Mucosa of descending colon (tissue), 3 donors: ENCODE results near the gene THYN1. TPM values are rescaled to one million over a fixed set of nuclear protein-coding genes. Genes with fewer than 3 reads are reported as not detected.
"Not testable (repeated sequence)": the region's sequence is repeated elsewhere in the genome, so short reads cannot be mapped to it uniquely, and the experiment has no call there.

ENCODE experiments used
- ATAC-seq: fragments of 200-7000 bp; cut with Tn5 transposase; one replicate; pipeline ENCODE4 v1.9.1; 2020; ENCODE audit warnings: mild to moderate bottlenecking, moderate library complexity
- DNase-seq, 3 donors: peaks; one replicate each; pipeline ENCODE4 v3.0.0-alpha.2; 2020
- H3K36me3 ChIP-seq: fragments of 200-600 bp; one replicate; pipeline ENCODE4 v1.8.0; 2021; ENCODE audit warnings: low read depth, mild to moderate bottlenecking
- H3K4me1 ChIP-seq: fragments of 200-600 bp; one replicate; pipeline ENCODE4 v1.8.0; 2021; ENCODE audit warnings: low read depth, mild to moderate bottlenecking
- H3K4me3 ChIP-seq: fragments of 200-600 bp; one replicate; pipeline ENCODE4 v1.8.0; 2021; ENCODE audit warnings: mild to moderate bottlenecking
- H3K9me3 ChIP-seq: fragments of 200-600 bp; one replicate; pipeline ENCODE4 v1.8.0; 2021; ENCODE audit warnings: mild to moderate bottlenecking
- CTCF ChIP-seq: fragments of 200-600 bp; IDR thresholded peaks from one replicate; pipeline ENCODE4 v1.8.0; 2022; ENCODE audit warnings: antibody characterized with exemption, mild to moderate bottlenecking
- intact Hi-C, 2 donors: fragments of 100-400 bp; cut with DNase I in 1 of 2; cut with micrococcal nuclease in 1 of 2; formaldehyde crosslinking; loops; one replicate each; pipeline versions ENCODE4 v1.11.0 to v1.11.1; 2022; cut with DNase I, micrococcal nuclease
- total RNA-seq, 3 donors: library from RNA; stranded (reverse); fragmentation: NEBNext Ultra II Directional in 2 of 3; extraction: Animal tissue kit (Norgen Biotek cat#: 25700) in 2 of 3; gene quantifications; one replicate each; pipeline versions ENCODE4 v1.2.1 to v1.2.4, GENCODE V29; 2021 to 2023
- donor health status: DM: no; HTN: no; CAD: no; lungs with moderate emphysema.
- donor health status: DM: no; HTN: no; CAD: no.
- donor health status: DM: no; HTN: yes; CAD: no.

THYN1 gene
- total RNA-seq, 3 donors from 2014 or later = 33.5 to 40.2 (median 35.5) TPM

DNA sequence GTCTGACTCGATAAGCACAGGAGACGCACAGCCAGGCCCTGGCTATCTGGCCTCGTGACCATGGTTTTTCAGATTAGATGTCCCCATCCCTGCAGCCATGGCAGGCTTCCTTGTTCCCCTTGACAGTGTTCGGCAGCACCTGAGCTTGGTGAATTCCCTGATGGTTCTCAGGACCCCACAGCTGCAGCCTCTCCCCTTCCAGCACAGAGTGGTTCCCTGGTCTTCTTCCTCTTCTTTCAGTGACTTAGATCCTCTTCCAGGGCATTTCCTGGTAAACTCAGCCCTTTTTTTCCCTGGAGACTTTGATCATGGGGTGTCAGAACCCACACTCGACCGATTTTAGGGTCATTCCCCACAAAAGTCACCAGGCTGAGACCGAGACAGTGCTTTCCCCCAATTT lies 37.5 kb upstream of the THYN1 start:
- intact Hi-C loops = no loop called here
- H3K4me1 ChIP-seq = no peaks in the 10 kb centered on the region
- H3K9me3 ChIP-seq = no peaks in the 10 kb centered on the region
- no peak for TF ChIP-seq CTCF
- H3K4me3 ChIP-seq = no peak overlapping the region
- DNase-seq (no peak), ATAC-seq (no peak)
- H3K36me3 ChIP-seq = no peaks in the 10 kb centered on the region

DNA sequence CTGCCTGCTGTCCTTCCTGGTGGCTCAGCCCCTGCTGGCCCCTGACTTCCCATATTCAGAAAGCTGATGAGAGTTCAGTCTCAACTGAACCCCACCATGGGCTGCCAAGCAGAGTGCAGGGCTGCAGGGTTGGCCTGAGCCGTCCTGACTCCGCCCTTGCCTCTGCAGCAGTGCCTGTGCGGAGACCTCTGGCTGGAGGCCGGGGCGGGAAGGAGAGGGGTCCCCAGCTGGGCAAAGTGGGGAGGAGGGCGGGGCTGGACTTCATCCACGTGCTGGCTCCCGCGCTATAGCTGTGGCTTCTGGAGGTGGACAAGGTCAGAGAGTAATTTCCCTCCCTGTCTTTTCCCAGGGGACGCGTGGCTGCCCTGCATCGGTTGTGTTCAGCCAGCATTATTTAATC lies 36.6 kb upstream of the THYN1 start:
- Histone ChIP-seq H3K4me3 (no peak overlapping the region), H3K36me3 (no peaks in the 10 kb centered on the region), H3K9me3 (no peaks in the 10 kb centered on the region), H3K4me1 (no peaks in the 10 kb centered on the region)
- no peak for TF ChIP-seq CTCF
- no peak for DNase-seq
- intact Hi-C loops = no loop called here
- no peak for ATAC-seq

DNA sequence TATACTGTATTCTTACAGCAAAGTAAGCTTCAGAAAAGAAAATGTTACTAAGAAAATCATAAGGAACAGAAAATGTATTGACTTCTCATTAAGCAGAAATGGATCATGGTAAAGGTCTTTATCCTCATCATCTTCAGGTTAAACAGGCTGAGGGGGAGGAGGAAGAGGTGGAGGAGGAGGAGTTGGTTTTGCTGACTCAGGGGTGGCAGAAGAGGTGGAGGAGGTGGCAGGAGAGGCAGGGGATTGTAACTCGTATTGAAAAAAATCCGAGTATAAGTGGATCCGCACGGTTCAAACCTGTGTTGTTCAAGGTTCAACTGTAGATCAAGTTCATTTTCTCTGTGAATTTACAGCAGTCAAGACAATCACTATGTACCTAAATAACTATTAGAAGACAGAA lies 36.0 kb upstream of the THYN1 start:
- ATAC-seq (no peak), DNase-seq (no peak)
- Histone ChIP-seq H3K36me3 (no peaks in the 10 kb centered on the region), H3K4me1 (no peaks in the 10 kb centered on the region), H3K4me3 (no peak overlapping the region), H3K9me3 (no peaks in the 10 kb centered on the region)
- no peak for TF ChIP-seq CTCF
- intact Hi-C loops = no loop called here

- no peaks in the 10 kb centered on the region for H3K4me1 ChIP-seq
- no peak for TF ChIP-seq CTCF
- intact Hi-C loops = no loop called here
- ATAC-seq (no peak), DNase-seq (no peak)
- no peaks in the 10 kb centered on the region for H3K9me3 ChIP-seq
- no peaks in the 10 kb centered on the region for H3K36me3 ChIP-seq
- no peak overlapping the region for H3K4me3 ChIP-seq
Measured at GRCh38 chr11:134288486-134288885, 35.3 kb upstream of the THYN1 start.

GRCh38 chr11:134287561-134287960 lies 34.4 kb upstream of the THYN1 start:
- H3K36me3 ChIP-seq = no peaks in the 10 kb centered on the region
- no peak for TF ChIP-seq CTCF
- no peak for ATAC-seq
- H3K4me1 ChIP-seq = no peaks in the 10 kb centered on the region
- H3K9me3 ChIP-seq = no peaks in the 10 kb centered on the region
- DNase-seq = no peak
- intact Hi-C loops = no loop called here
- no peak overlapping the region for H3K4me3 ChIP-seq

DNA sequence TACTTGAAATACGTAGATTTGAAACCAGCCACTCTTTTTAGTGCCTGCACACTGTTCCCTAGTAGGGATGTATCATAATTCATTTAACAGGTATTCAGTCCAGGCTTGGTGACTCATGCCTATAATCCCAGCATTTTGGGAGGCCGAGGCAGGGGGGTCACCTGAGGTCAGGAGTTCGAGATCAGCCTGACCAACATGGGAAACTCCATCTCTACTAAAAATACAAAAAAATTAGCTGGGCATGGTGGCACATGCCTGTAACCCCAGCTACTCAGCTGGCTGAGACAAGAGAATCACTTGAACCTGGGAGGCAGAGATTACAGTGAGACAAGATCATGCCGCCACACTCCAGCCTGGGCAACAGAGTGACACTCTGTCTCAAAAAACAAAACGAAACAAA lies 31.2 kb upstream of the THYN1 start:
- not testable (repeated sequence) for ATAC-seq

More for the DNA sequence above, 31.2 kb upstream of the THYN1 start:
- H3K4me1 ChIP-seq, DNase-seq, H3K4me3 ChIP-seq, H3K36me3 ChIP-seq, H3K9me3 ChIP-seq, intact Hi-C loops: not testable (repeated sequence)
